Measurements from ENCODE around the gene IMMP2L.
A peak's percentile ranks its signal among the peaks of the same experiment; 100 is the strongest.
"Not testable (repeated sequence)": the region's sequence is repeated elsewhere in the genome, so short reads cannot be mapped to it uniquely, and the experiment has no call there.

The IMMP2L gene

DNA sequence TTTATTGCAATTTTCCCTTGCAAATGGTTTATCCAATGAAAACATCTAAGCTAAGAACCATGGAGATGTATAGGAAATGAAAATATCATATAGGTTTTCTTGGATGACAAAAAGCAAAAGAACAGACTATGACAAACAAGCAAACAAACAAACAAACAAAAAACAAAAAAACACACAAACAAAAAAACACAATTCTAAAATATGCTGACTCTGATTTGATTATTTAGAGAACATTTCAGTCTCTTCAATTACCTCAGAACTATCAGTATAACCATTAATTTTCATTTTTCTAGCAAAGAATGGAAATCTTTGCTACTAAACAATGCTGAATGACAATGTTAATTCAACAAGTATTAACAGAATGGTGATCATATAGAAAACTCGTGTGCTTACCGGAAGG lies 840.9 kb downstream of the IMMP2L start:
- DNase-seq (ENCODE audit: low read depth), result no peak

GRCh38 chr7:110720626-110721025 lies 841.7 kb downstream of the IMMP2L start:
- DNase-seq (ENCODE audit: low read depth), result no peak

DNA sequence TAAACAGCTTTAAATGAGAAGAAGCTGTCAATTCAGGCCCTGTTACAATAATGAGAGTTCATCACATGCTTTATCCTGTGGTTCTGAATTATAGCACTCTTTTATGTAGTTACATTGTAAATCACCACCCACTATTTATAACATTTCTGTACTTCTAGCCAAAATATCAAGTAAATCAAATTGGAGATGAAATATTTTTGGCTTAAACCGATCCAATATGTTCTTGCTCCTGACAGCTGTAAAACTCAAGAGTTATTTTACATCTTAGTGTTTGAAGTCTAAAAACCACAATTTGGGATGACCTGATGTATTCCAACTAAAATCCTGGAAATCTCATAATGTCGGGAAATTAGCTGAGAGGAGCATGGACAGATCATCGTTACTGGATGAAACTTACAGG lies 842.6 kb downstream of the IMMP2L start:
- DNase-seq (ENCODE audit: low read depth), result no peak

DNA sequence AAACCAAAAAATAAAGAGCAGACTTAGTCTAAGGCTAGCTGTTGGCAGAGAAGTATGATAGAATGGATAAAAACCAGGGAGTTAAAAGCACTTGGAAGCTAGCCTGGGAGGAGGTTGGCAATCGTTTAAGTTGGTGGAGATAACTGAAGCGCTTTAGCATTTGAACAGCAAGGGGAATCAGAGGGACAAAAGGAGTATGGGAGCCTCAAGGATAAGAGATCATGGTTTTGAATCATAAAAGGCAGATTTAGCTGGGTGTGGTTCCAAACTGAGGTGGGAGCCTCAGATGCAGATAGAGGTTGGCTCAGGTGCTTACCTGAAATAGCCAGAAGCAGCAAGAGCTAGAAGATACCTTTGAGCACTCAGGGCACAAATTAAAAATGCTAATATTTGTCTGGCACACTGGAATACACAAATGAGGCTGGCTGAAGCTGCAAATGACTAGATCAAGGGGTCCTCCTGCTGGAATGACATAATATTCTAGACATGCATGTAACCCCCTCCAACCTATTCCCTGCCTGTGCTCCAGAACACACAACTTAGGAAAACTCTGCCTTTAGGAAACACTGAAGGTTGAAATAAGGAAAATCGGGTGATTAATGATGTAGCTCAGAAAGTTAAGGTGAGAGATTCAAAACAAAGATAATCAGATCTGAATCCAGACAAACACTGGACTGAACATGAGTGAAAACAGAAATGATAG lies 843.6 kb downstream of the IMMP2L start:
- no peak for DNase-seq (ENCODE audit: low read depth)

DNA sequence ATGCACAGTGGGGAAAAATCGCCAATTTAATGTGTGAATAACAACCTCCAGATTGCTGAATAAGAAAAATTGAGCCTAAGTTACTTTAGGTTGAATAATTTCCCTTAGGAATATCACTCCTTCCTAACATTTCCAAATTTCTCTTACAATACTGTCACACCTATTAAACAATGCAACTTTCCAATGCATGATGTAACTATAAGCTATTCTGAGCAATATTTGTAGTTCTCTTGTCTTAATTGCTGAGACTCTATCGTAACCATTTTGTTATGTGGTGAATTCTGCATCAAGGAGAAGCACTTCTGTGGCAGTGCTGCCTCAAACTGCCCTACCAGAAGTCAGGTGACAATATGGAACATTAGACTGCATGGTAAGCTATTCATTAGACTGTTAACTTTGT lies 858.1 kb downstream of the IMMP2L start:
- no peak for DNase-seq (ENCODE audit: low read depth)

DNA sequence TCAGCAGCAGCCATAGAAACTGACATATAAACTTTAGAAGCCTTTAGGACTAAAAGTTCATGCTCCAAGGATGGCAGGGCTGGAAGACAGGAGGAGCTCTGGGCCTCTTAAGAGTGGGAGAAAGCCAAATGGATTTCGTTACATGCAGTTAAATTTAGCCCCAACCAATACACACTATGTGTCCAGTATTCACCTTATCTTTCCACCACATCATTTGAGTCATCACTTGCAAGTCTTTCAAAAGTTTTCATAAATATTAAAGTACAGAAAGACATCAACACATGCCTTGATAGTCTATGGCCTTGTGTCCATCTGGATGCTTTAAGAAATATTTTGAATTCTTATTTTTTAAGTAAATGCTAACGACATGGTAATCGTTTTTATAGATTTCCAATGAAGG lies 863.7 kb downstream of the IMMP2L start:
- DNase-seq (ENCODE audit: low read depth), result no peak

DNA sequence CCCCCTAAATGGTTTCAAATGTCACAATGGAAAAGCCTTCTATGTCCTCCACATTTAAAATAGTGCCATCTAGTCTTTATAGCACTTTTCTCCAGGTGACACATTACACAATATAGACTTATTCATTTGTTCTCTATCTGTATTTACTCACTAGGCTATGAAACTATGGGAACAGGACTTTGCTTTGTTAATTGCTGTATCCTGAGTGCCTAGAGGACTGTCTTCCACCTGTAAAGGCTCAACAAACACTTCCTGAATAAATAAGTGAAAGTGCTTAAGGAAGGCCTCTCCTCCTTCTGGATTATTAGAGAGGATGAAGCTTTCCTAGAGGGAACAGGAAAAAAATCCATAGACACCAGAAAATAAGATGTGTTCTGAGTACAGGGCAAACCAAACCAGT lies 868.9 kb downstream of the IMMP2L start:
- DNase-seq (ENCODE audit: low read depth), result no peak

DNA sequence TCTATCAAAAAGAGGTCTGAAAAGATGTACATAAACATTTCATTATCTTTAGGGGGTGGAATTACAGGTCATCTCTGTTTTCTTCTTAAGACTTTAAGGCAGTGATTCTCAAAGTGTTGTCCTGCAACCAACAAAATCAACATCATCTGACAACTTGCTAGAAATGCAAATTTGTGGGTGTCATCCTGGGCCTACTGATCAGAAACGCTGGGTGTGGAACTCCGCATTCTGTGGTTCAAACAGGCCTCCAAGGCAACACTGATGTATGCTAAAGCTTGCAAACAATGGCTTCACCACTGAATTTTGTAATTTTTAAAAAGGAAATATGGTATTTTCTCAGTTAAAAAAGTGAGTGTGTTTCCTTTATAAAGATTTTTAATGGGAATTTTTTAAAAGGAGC lies 873.4 kb downstream of the IMMP2L start:
- DNase-seq (ENCODE audit: low read depth), result no peak

GRCh38 chr7:110685899-110686298 lies 876.4 kb downstream of the IMMP2L start:
- no peak for DNase-seq (ENCODE audit: low read depth)

DNA sequence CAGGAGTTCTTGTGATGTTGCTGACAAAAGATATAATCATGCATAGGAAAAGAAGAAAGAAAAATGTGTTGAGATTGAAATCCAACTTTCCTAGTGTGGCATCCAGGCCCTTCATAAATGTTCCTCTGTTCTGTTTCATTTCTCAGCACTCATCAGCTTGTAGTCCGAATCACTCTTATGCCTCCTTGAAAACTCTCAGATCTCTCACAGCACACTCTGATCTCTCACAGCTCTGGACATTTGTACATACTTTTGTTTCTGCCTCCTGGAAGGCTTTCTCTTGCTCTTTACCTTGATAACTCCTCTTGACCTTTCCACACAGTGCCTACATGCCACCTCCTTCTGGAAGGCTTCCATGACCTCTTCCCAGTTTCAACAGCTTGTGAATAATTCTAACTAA lies 880.4 kb downstream of the IMMP2L start:
- DNase-seq (ENCODE audit: low read depth), result no peak

- no peak for DNase-seq (ENCODE audit: low read depth)
These were observed 884.9 kb downstream of the IMMP2L start for GRCh38 chr7:110677405-110677804.

GRCh38 chr7:110676785-110677184 lies 885.5 kb downstream of the IMMP2L start:
- DNase-seq (ENCODE audit: low read depth), result no peak

DNA sequence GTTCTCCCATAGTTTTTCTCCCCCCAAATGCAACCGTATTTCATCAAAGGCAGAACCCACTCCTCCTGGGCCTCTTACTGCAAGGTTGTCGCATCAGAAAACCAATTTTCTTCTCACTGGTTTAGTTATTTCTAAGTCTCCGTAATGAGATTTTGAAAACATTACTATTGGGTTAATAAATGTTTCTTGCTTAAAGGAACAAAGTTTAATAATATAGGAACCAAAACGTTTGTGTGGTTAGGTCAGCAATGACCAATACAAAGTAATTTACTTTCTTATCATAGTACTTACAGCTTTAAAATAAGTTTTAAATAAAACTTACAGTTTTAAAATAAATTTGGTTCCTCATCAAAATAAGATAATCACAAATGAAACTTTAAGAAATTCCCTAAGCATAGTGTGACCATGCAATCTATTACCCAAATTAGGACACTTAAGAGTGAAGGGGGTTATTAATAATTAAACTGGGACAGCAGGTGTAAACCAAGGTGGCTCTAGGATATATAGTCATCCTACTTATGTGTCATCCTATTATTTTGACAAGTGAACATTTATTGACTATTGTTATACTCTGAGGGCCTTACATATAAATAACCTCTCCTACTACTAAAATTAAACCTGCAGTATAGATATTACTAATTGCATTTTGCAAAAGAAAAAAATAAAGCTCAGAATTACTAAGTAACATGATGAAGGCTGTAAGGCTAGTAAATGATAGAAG lies 886.7 kb downstream of the IMMP2L start:
- DNase-seq (ENCODE audit: low read depth), result no peak

DNA sequence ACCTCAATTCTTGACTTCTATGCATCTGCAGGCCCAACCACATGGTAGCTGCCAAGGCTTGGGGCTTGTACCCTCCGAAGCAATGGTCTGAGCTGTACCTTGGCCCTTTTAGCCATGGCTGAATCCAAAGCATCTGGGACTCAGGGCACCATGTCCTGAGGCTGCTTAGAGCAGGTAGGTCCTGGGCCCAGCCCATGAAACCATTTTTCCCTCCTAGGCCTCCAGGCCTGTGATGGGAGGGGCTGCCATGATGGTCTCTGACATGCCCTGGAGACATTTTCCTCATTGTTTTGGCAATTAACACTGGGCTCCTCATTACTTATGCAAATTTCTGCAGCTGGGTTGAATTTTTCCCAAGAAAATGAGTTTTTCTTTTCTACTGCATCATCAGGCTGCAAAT lies 889.1 kb downstream of the IMMP2L start:
- no peak for DNase-seq (ENCODE audit: low read depth)

DNA sequence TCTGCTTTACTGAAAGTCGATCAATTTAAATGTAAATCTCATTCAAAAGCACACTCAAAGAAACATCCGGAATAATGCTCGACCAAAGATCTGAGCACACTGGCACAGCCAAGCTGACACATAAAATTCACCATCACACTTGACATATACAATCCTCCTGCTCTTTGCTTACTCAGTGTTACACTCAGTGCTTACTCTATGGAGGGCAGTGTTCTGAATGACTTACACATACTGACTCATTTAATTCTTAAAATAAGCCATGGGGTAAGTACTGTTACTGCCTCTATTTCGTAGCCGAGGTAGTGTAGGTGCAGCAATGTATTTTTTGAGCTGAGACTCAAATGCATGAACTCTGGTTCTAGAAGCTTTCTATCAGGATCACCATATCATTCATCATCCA lies 892.9 kb downstream of the IMMP2L start:
- DNase-seq (ENCODE audit: low read depth), result peak; percentile 31

DNA sequence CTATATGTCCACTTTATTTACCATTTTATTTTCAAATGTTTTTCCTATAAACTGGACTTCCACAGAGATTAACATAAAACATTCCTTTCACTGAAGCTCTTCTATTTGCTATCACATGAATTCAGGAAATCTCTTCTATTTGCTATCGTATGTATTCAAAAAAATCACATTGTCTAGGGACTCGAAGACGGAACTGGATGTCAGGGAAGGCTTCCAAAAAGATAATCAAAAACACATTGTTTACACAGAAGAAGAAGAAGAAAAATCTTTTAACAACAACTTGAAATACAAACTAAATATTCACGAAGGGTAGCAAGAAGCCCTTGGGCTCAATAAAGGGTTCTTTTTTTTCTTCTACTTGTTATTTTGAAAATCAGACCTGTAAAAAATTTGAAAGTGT lies 897.5 kb downstream of the IMMP2L start:
- DNase-seq (ENCODE audit: low read depth), result no peak

- DNase-seq (ENCODE audit: low read depth), result not testable (repeated sequence)
These were observed 901.7 kb downstream of the IMMP2L start for GRCh38 chr7:110660637-110661036.

DNA sequence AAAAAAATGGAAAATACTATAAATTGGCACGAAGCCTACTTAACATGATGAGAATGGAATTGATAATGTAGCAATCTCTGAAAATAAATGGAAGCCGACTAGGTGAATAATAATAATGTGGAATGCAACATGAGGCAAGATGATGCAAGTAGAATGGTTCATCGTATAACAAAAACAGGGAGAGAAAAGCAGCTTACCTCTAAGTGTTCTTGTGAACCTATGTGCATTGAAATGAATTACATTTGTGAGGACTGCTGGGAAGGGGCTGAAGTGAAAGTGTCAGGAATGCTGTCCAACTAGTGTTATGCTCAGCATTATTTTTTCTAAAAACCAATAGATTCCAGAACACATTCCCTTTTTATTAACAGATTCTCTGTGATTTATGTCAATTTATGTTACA lies 912.0 kb downstream of the IMMP2L start:
- no peak for DNase-seq (ENCODE audit: low read depth)

- DNase-seq (ENCODE audit: low read depth), result no peak
These were observed 915.0 kb downstream of the IMMP2L start for GRCh38 chr7:110647266-110647665.

GRCh38 chr7:110646804-110647203 lies 915.5 kb downstream of the IMMP2L start:
- DNase-seq (ENCODE audit: low read depth), result no peak

DNA sequence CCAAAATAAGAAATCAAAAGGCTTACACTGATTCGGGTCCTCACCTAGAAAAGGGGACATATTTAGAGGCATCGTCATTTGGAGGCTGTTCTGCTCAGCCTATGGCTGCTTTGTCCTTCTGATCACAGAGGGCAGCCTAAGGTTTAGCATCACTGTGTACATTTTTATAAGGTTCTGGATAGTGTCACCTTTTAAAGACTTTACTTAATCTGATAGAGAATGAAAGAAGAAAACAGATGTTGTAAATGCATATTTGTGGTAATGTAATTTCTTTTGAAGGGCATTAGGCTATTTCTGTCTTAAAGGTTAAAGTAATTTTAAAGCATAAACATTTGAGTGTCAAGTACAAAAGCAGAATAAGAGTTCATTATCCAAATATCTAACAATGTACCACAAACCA lies 916.7 kb downstream of the IMMP2L start:
- DNase-seq (ENCODE audit: low read depth), result no peak

GRCh38 chr7:110645060-110645459 lies 917.2 kb downstream of the IMMP2L start:
- DNase-seq (ENCODE audit: low read depth), result no peak

GRCh38 chr7:110637252-110637651 lies 925.0 kb downstream of the IMMP2L start:
- DNase-seq (ENCODE audit: low read depth), result no peak

- no peak for DNase-seq (ENCODE audit: low read depth)
These were observed 929.0 kb downstream of the IMMP2L start for GRCh38 chr7:110633313-110633712.

All from ELR (cell line).